ENCODE results near the gene ACACA.
"Not testable (repeated sequence)": the region's sequence is repeated elsewhere in the genome, so short reads cannot be mapped to it uniquely, and the experiment has no call there.

ACACA gene

DNA sequence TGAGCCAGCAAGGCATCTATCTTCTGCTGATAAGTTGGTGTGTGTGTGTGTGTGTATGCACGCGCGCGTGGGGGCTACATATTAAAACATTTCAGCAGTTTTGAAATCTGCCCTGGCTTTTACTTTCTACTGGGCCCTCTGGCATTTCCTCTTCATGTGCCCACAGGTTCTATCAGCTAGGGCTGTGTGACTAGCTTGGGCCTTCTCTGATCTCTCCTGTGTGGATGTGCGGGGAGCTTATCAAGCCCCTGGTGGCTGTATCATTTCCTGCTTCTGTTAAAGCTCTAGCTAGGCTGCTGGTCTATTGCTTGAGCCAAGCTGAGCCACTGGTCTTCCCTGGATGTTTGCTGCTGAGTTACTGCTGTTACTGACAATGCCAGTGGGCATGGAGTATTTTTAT is 325.3 kb downstream of the ACACA start:
- Histone ChIP-seq H3K4me1 (ENCODE audit: control insufficient read depth in 5 of 5, insufficient read depth in 5 of 5, low read length in 5 of 5) (peaks cover 0 to 14% (median 0%) of the 10 kb centered on the region in 5 donors), H3K36me3 (ENCODE audit: control insufficient read depth in 5 of 5, insufficient read depth in 5 of 5, low read length in 5 of 5) (peaks cover 0 to 21% (median 17%) of the 10 kb centered on the region in 5 donors), H3K27ac (ENCODE audit: low read depth, low read length) (no peak overlapping the region), H3K27me3 (ENCODE audit: control insufficient read depth in 5 of 5, insufficient read depth in 4 of 5, low read length in 5 of 5) (no peaks in the 10 kb centered on the region), H3K9me3 (ENCODE audit: control insufficient read depth in 5 of 5, low read length in 5 of 5) (peaks cover 0 to 10% (median 8%) of the 10 kb centered on the region in 5 donors), H3K9ac (ENCODE audit: low read length in 5 of 5) (no peak overlapping the region), H3K4me3 (ENCODE audit: low read depth in 1 of 5, low read length in 5 of 5) (no peak overlapping the region)

DNA sequence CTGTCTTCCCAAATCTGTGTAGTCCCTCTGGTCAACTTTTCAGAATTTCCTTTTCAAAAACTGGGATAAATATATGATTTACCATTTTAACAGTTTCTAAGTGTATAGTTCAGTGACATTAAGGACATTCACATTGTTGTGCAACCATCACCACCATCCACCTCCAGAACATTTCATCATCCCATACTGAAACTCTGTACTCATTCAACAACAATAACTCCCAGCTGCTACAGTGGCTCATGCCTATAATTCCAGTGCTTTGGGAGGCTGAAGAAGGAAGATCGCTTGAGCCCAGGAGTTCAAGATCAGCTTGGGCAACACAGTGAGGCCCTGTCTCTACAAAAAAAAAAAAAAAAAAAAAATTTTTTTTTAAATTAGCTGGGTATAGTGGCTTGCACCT is 326.9 kb downstream of the ACACA start:
- no peak overlapping the region for H3K4me3 ChIP-seq (ENCODE audit: low read depth in 1 of 5, low read length in 5 of 5)
- H3K9me3 ChIP-seq (ENCODE audit: control insufficient read depth in 5 of 5, low read length in 5 of 5): peaks cover 0 to 10% (median 8%) of the 10 kb centered on the region in 5 donors
- H3K27ac ChIP-seq (ENCODE audit: low read depth, low read length): no peak overlapping the region
- no peak overlapping the region for H3K9ac ChIP-seq (ENCODE audit: low read length in 5 of 5)
- H3K27me3 ChIP-seq (ENCODE audit: control insufficient read depth in 5 of 5, insufficient read depth in 4 of 5, low read length in 5 of 5): no peaks in the 10 kb centered on the region
- H3K4me1 ChIP-seq (ENCODE audit: control insufficient read depth in 5 of 5, insufficient read depth in 5 of 5, low read length in 5 of 5): peaks cover 0 to 14% (median 0%) of the 10 kb centered on the region in 5 donors
- peaks cover 0 to 5% (median 1%) of the 10 kb centered on the region in 5 donors for H3K36me3 ChIP-seq (ENCODE audit: control insufficient read depth in 5 of 5, insufficient read depth in 5 of 5, low read length in 5 of 5)

DNA sequence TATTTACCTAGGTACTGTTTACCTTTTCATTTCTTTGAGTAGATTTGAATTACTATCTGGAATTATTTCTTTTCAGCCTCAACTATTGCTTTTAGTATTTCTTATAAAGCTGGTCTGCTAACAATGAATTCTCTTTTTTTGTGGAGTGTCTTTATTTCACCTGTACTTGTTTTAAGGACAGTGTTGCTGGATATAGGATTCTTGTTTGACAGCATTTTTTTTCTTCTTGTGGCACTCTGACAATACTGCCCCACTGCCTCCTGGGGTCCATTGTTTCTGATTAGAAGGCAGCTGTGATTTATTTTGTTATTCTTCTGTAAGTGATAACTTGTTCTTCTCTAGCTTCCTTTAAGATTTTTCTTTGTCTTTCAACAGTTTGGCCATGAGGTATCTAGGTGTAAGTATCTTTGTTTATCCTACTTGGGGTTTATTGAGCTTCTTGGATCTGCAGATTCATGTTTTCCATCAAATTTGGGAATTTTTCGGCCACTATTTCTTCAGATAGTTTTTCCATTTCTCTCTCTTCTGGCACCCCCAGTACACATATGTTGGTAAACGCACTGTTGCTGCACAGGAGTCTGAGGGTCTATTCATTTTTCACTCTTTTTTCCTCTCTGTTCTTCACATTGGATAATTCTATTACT is 327.4 kb downstream of the ACACA start:
- Histone ChIP-seq H3K9ac (ENCODE audit: low read length in 5 of 5) (no peak overlapping the region), H3K36me3 (ENCODE audit: control insufficient read depth in 5 of 5, insufficient read depth in 5 of 5, low read length in 5 of 5) (no peaks in the 10 kb centered on the region), H3K27me3 (ENCODE audit: control insufficient read depth in 5 of 5, insufficient read depth in 4 of 5, low read length in 5 of 5) (no peaks in the 10 kb centered on the region), H3K4me1 (ENCODE audit: control insufficient read depth in 5 of 5, insufficient read depth in 5 of 5, low read length in 5 of 5) (peaks cover 0 to 14% (median 0%) of the 10 kb centered on the region in 5 donors), H3K9me3 (ENCODE audit: control insufficient read depth in 5 of 5, low read length in 5 of 5) (peaks cover 0 to 10% (median 8%) of the 10 kb centered on the region in 5 donors), H3K4me3 (ENCODE audit: low read depth in 1 of 5, low read length in 5 of 5) (no peak overlapping the region), H3K27ac (ENCODE audit: low read depth, low read length) (no peak overlapping the region)

DNA sequence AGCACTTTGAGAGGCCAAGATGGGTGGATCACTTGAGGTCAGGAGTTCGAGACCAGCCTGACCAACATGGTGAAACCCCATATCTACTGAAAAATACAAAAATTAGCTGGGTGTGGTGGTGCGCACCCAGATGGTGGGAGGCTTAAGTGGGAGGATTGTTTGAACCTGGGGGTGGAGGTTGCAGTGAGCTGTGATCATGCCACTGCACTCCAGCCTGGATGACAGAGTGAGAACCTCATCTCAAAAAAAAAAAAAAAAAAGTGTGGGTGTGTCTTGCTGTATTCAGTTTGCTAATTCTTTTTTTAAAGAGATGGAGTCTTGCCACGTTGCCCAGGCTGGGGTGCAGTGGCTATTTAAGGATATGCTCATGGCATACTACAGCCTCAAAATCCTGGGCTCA is 333.2 kb downstream of the ACACA start:
- H3K36me3 ChIP-seq (ENCODE audit: control insufficient read depth in 5 of 5, insufficient read depth in 5 of 5, low read length in 5 of 5); H3K4me1 ChIP-seq (ENCODE audit: control insufficient read depth in 5 of 5, insufficient read depth in 5 of 5, low read length in 5 of 5); H3K4me3 ChIP-seq (ENCODE audit: low read depth in 1 of 5, low read length in 5 of 5); H3K9me3 ChIP-seq (ENCODE audit: control insufficient read depth in 5 of 5, low read length in 5 of 5); H3K9ac ChIP-seq (ENCODE audit: low read length in 5 of 5); H3K27me3 ChIP-seq (ENCODE audit: control insufficient read depth in 5 of 5, insufficient read depth in 4 of 5, low read length in 5 of 5); H3K27ac ChIP-seq (ENCODE audit: low read depth, low read length): not testable (repeated sequence)

DNA sequence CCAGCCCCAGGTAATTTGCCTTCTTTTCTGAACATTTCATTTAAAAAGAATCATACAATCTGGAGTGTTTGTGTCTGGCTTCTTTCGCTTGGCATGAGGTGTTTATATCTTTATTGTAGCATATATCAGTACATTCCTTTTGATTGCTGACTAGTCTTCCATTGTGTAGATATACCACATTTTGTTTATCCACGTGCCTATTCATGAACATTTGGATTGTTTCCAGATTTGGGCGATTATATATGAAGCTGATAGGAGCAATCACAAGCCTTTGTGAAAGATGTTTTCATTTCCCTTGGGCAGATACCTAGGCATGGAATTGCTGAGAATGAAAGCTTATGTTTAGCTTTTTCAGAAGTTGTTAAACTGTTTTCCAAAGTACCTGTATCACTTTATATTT is 337.5 kb downstream of the ACACA start:
- peaks cover 11 to 41% (median 24%) of the 10 kb centered on the region in 5 donors for H3K27me3 ChIP-seq (ENCODE audit: control insufficient read depth in 5 of 5, insufficient read depth in 4 of 5, low read length in 5 of 5)
- no peak overlapping the region for H3K4me3 ChIP-seq (ENCODE audit: low read depth in 1 of 5, low read length in 5 of 5)
- H3K27ac ChIP-seq (ENCODE audit: low read depth, low read length): no peak overlapping the region
- H3K4me1 ChIP-seq (ENCODE audit: control insufficient read depth in 5 of 5, insufficient read depth in 5 of 5, low read length in 5 of 5): peaks cover 0 to 7% (median 4%) of the 10 kb centered on the region in 5 donors
- H3K9ac ChIP-seq (ENCODE audit: low read length in 5 of 5): no peak overlapping the region
- H3K9me3 ChIP-seq (ENCODE audit: control insufficient read depth in 5 of 5, low read length in 5 of 5): peaks cover 0 to 3% (median 0%) of the 10 kb centered on the region in 5 donors
- H3K36me3 ChIP-seq (ENCODE audit: control insufficient read depth in 5 of 5, insufficient read depth in 5 of 5, low read length in 5 of 5): no peaks in the 10 kb centered on the region

DNA sequence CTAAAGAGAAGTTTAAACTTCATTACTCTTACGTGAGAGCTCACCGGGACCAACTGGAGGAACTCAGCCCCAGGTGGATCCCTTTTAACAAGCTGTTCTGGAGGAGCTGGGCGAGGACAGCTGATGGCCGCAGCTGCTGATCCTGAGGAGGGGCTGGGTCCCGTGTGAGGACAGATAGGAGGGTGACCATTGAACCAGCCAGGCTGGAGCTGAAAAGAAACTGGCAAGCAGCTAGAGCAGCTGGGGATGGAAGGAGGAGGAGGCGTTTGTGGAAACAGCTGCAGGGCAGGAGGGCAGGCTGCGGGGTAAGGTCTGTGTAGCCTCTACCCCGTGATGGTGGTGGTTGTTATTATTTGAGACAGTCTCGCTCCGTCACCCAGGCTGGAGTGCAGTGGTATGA is 338.4 kb downstream of the ACACA start:
- no peak overlapping the region for H3K27ac ChIP-seq (ENCODE audit: low read depth, low read length)

GRCh38 chr17:37067555-37068111 is 339.0 kb downstream of the ACACA start:
- H3K36me3 ChIP-seq (ENCODE audit: control insufficient read depth in 5 of 5, insufficient read depth in 5 of 5, low read length in 5 of 5): no peaks in the 10 kb centered on the region
- peaks cover 0 to 3% (median 0%) of the 10 kb centered on the region in 5 donors for H3K9me3 ChIP-seq (ENCODE audit: control insufficient read depth in 5 of 5, low read length in 5 of 5)
- no peak overlapping the region for H3K27ac ChIP-seq (ENCODE audit: low read depth, low read length)
- H3K4me3 ChIP-seq (ENCODE audit: low read depth in 1 of 5, low read length in 5 of 5): peak overlapping the region in 1 of 5 donors; percentile 17
- no peak overlapping the region for H3K9ac ChIP-seq (ENCODE audit: low read length in 5 of 5)
- peaks cover 14 to 47% (median 25%) of the 10 kb centered on the region in 5 donors for H3K27me3 ChIP-seq (ENCODE audit: control insufficient read depth in 5 of 5, insufficient read depth in 4 of 5, low read length in 5 of 5)
- H3K4me1 ChIP-seq (ENCODE audit: control insufficient read depth in 5 of 5, insufficient read depth in 5 of 5, low read length in 5 of 5): peaks cover 0 to 7% (median 4%) of the 10 kb centered on the region in 5 donors

More for the DNA sequence above, 338.4 kb downstream of the ACACA start:
- H3K9ac ChIP-seq (ENCODE audit: low read length in 5 of 5): no peak overlapping the region
- H3K36me3 ChIP-seq (ENCODE audit: control insufficient read depth in 5 of 5, insufficient read depth in 5 of 5, low read length in 5 of 5): no peaks in the 10 kb centered on the region
- peaks cover 11 to 45% (median 24%) of the 10 kb centered on the region in 5 donors for H3K27me3 ChIP-seq (ENCODE audit: control insufficient read depth in 5 of 5, insufficient read depth in 4 of 5, low read length in 5 of 5)
- no peak overlapping the region for H3K4me3 ChIP-seq (ENCODE audit: low read depth in 1 of 5, low read length in 5 of 5)
- peaks cover 0 to 7% (median 4%) of the 10 kb centered on the region in 5 donors for H3K4me1 ChIP-seq (ENCODE audit: control insufficient read depth in 5 of 5, insufficient read depth in 5 of 5, low read length in 5 of 5)
- H3K9me3 ChIP-seq (ENCODE audit: control insufficient read depth in 5 of 5, low read length in 5 of 5): peaks cover 0 to 3% (median 0%) of the 10 kb centered on the region in 5 donors

GRCh38 chr17:37066322-37067255 is 340.0 kb downstream of the ACACA start:
- H3K9ac ChIP-seq (ENCODE audit: low read length in 5 of 5): no peak overlapping the region
- peaks cover 0 to 3% (median 0%) of the 10 kb centered on the region in 5 donors for H3K9me3 ChIP-seq (ENCODE audit: control insufficient read depth in 5 of 5, low read length in 5 of 5)
- H3K27me3 ChIP-seq (ENCODE audit: control insufficient read depth in 5 of 5, insufficient read depth in 4 of 5, low read length in 5 of 5): peaks cover 17 to 53% (median 29%) of the 10 kb centered on the region in 5 donors
- no peaks in the 10 kb centered on the region for H3K36me3 ChIP-seq (ENCODE audit: control insufficient read depth in 5 of 5, insufficient read depth in 5 of 5, low read length in 5 of 5)
- H3K4me1 ChIP-seq (ENCODE audit: control insufficient read depth in 5 of 5, insufficient read depth in 5 of 5, low read length in 5 of 5): peaks cover 0 to 7% (median 4%) of the 10 kb centered on the region in 5 donors
- H3K27ac ChIP-seq (ENCODE audit: low read depth, low read length): no peak overlapping the region
- H3K4me3 ChIP-seq (ENCODE audit: low read depth in 1 of 5, low read length in 5 of 5): no peak overlapping the region

GRCh38 chr17:37065486-37066321 is 340.9 kb downstream of the ACACA start:
- H3K9me3 ChIP-seq (ENCODE audit: control insufficient read depth in 5 of 5, low read length in 5 of 5): peaks cover 0 to 3% (median 0%) of the 10 kb centered on the region in 5 donors
- H3K4me1 ChIP-seq (ENCODE audit: control insufficient read depth in 5 of 5, insufficient read depth in 5 of 5, low read length in 5 of 5): peaks cover 0 to 7% (median 4%) of the 10 kb centered on the region in 5 donors
- H3K36me3 ChIP-seq (ENCODE audit: control insufficient read depth in 5 of 5, insufficient read depth in 5 of 5, low read length in 5 of 5): no peaks in the 10 kb centered on the region
- no peak overlapping the region for H3K4me3 ChIP-seq (ENCODE audit: low read depth in 1 of 5, low read length in 5 of 5)
- peaks cover 17 to 53% (median 29%) of the 10 kb centered on the region in 5 donors for H3K27me3 ChIP-seq (ENCODE audit: control insufficient read depth in 5 of 5, insufficient read depth in 4 of 5, low read length in 5 of 5)
- H3K9ac ChIP-seq (ENCODE audit: low read length in 5 of 5): no peak overlapping the region
- no peak overlapping the region for H3K27ac ChIP-seq (ENCODE audit: low read depth, low read length)
